Activated naive CD8-positive, alpha-beta T cell treated with anti-CD3 and anti-CD28 coated beads, Interleukin-2, amount 50 U/mL, for 16 hours (primary cell): ENCODE measurements around the gene HOXC6.

ENCODE experiments used
- DNase-seq: peaks from one replicate; pipeline ENCODE4 v3.0.0-alpha.2; 2020; ENCODE audit warnings: low read depth, low spot score

Gene HOXC6

GRCh38 chr12:53990311-53991076 is 37.7 kb upstream of the HOXC6 start:
- no peak for DNase-seq

GRCh38 chr12:53991077-53991460 is 37.2 kb upstream of the HOXC6 start:
- DNase-seq = no peak

GRCh38 chr12:53992377-53992889 is 35.8 kb upstream of the HOXC6 start:
- no peak for DNase-seq

GRCh38 chr12:53993162-53994008 is 34.9 kb upstream of the HOXC6 start:
- no peak for DNase-seq

- DNase-seq = no peak
Observed at GRCh38 chr12:53994009-53994263, 34.3 kb upstream of the HOXC6 start.

GRCh38 chr12:53994264-53995001 is 33.8 kb upstream of the HOXC6 start:
- DNase-seq = no peak

- no peak for DNase-seq
Observed at GRCh38 chr12:53995002-53995377, 33.2 kb upstream of the HOXC6 start.

- no peak for DNase-seq
Observed at GRCh38 chr12:53995378-53996239, 32.6 kb upstream of the HOXC6 start.

GRCh38 chr12:53996240-53997203 is 31.7 kb upstream of the HOXC6 start:
- no peak for DNase-seq

- no peak for DNase-seq
Observed at GRCh38 chr12:53997204-53998109, 30.8 kb upstream of the HOXC6 start.

GRCh38 chr12:53998110-53998899 is 29.9 kb upstream of the HOXC6 start:
- no peak for DNase-seq

GRCh38 chr12:53998900-53999236 is 29.4 kb upstream of the HOXC6 start:
- no peak for DNase-seq

GRCh38 chr12:53999559-54000115 is 28.6 kb upstream of the HOXC6 start:
- no peak for DNase-seq

- DNase-seq = no peak
Observed at GRCh38 chr12:54000116-54001114, 27.8 kb upstream of the HOXC6 start, which contains the start of gene HOXC9. Gene HOXC9, plus strand, starts transcription at chr12:54000161. Its CDS starts 28 bp downstream, at chr12:54000189.

- DNase-seq = no peak
Observed at GRCh38 chr12:54001283-54002187, 26.7 kb upstream of the HOXC6 start.
